ENCODE data around the gene KIDINS220. TPM values are rescaled to one million over a fixed set of nuclear protein-coding genes. Genes with fewer than 3 reads are reported as not detected.

KIDINS220 gene
- total RNA-seq, 1 donor, result 52.2 TPM

Other genes with a start within 250 kb of the KIDINS220 start
- gene ID2, start 155.6 kb downstream of the KIDINS220 start, total RNA-seq, result 360 TPM
- 25.0 TPM for gene MBOAT2, start 166.1 kb upstream of the KIDINS220 start, total RNA-seq

Data from hematopoietic multipotent progenitor cell (in vitro differentiated cells).